Caco-2 (cell line): ENCODE data around the gene PRR29. TPM values are rescaled to one million over a fixed set of nuclear protein-coding genes. Genes with fewer than 3 reads are reported as not detected.

Experiments
- BruUV-seq: library from RNA; stranded (reverse); fragments of 400-500 nt; replicated peaks from 2 replicates; lab custom pipeline; 2021; lab: Mats Ljungman, UMichigan
- CTCF ChIA-PET: fragments of 300-600 bp; sonication (Branson Sonifier 250); formaldehyde crosslinking; loops from one replicate; lab custom pipeline; 2022; ENCODE audit warnings: antibody characterized with exemption; lab: Charles Lee
- POLR2A ChIA-PET: fragments of 300-600 bp; sonication (Branson Sonifier 250); formaldehyde crosslinking; loops from one replicate; lab custom pipeline; 2022; ENCODE audit warnings: antibody characterized with exemption; lab: Charles Lee
- DNase-seq, 2 experiments: peaks; one replicate each; pipeline versions ENCODE4 v3.0.0 to v3.0.0-alpha.2; 2020 to 2022
- H3K27me3 ChIP-seq: replicated peaks from 2 replicates; pipeline ENCODE4 v1.6.0; 2011; ENCODE audit warnings: low read length; ENCODE audit not compliant: control insufficient read depth, insufficient read depth
- H3K36me3 ChIP-seq: 2 replicates; pipeline ENCODE4 v1.5.1; 2011; ENCODE audit warnings: low read length; ENCODE audit not compliant: control insufficient read depth, insufficient read depth
- H3K4me1 ChIP-seq: fragments of 250-450 bp; sonication (Bioruptor Pico); 2 replicates; pipeline ENCODE4 v1.5.1; 2020; ENCODE audit warnings: mild to moderate bottlenecking
- H3K4me3 ChIP-seq: 2 replicates; pipeline ENCODE4 v1.5.1; 2011; ENCODE audit warnings: low read depth, mild to moderate bottlenecking, control low read depth, low read length
- H3K9me3 ChIP-seq: fragments of 250-450 bp; sonication (Bioruptor Pico); 2 replicates; pipeline ENCODE4 v1.5.1; 2020; ENCODE audit warnings: mild to moderate bottlenecking, moderate library complexity
- H3K27ac Mint-ChIP-seq: one replicate; pipeline ENCODE4 v1.8.0; 2022; ENCODE audit warnings: mixed read lengths; ENCODE audit not compliant: unreplicated experiment
- H3K27me3 Mint-ChIP-seq: one replicate; pipeline ENCODE4 v1.8.0; 2022; ENCODE audit warnings: mixed read lengths; ENCODE audit not compliant: insufficient read depth, unreplicated experiment
- H3K36me3 Mint-ChIP-seq: one replicate; pipeline ENCODE4 v1.8.0; 2022; ENCODE audit warnings: mild to moderate bottlenecking, mixed read lengths; ENCODE audit not compliant: insufficient read depth, unreplicated experiment
- H3K4me1 Mint-ChIP-seq: one replicate; pipeline ENCODE4 v1.8.0; 2022; ENCODE audit warnings: low read depth, mixed read lengths; ENCODE audit not compliant: unreplicated experiment
- H3K4me3 Mint-ChIP-seq: one replicate; pipeline ENCODE4 v1.8.0; 2022; ENCODE audit warnings: mild to moderate bottlenecking, moderate library complexity, mixed read lengths; ENCODE audit not compliant: unreplicated experiment
- H3K9me3 Mint-ChIP-seq: one replicate; pipeline ENCODE4 v1.8.0; 2022; ENCODE audit warnings: mixed read lengths; ENCODE audit not compliant: unreplicated experiment
- intact Hi-C: fragments of 100-400 bp; cut with micrococcal nuclease; formaldehyde crosslinking; loops from one replicate; pipeline ENCODE4 v1.10.0; 2022; ENCODE audit not compliant: unreplicated experiment
- total RNA-seq: library from RNA; stranded (reverse); gene quantifications from 2 replicates; pipeline ENCODE4 v1.2.3, GENCODE V29; 2022
- TF ChIP-seq, protein P1 (sequence below), 2 experiments: fragments of 200-600 bp in 1 of 2; IDR thresholded peaks; 1 replicate in 1 of 2; 2 replicates in 1 of 2; pipeline versions ENCODE4 v1.5.1 to v1.8.0; 2011 to 2022; ENCODE audit warnings: antibody characterized with exemption in 1 of 2, control low read depth in 1 of 2, inconsistent platforms in 1 of 2, low read depth in 1 of 2, low read length in 1 of 2, mild to moderate bottlenecking in 1 of 2, moderate library complexity in 1 of 2; ENCODE audit not compliant: insufficient read depth in 1 of 2, severe bottlenecking in 1 of 2, unreplicated experiment in 1 of 2

PRR29 gene
- total RNA-seq, 1 experiment from 2014 or later = not detected

DNA sequence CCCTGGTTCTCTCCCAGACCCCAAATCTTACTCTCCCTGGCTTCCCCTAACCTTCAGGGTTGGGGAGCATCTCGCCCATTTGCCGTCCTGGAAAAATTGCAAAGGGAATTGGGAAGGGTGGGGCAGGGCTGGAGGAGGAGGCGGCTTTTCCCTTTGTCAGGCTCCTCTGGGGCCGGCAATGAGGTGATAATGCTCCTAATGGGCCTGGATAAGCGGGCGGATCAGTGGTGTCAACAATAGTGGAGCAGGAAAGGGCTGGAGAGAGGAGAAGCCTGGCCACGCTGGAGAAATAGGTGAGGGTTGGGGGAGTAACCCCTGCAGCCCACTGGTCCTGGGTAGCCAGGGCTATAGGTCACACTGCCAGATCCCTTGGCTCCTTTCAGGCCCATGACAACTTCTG, 37.7 kb upstream of the PRR29 start:
- H3K4me3 ChIP-seq = no peak overlapping the region
- no peaks in the 10 kb centered on the region for H3K36me3 ChIP-seq
- H3K9me3 Mint-ChIP-seq = no peaks in the 10 kb centered on the region
- BruUV-seq = no TSS peak
- H3K4me1 Mint-ChIP-seq = no peaks in the 10 kb centered on the region
- H3K27me3 ChIP-seq = no peaks in the 10 kb centered on the region; the same call in 1 of the 2 replicates
- no peaks in the 10 kb centered on the region for H3K4me1 ChIP-seq
- H3K27ac Mint-ChIP-seq = no peak overlapping the region
- no peaks in the 10 kb centered on the region for H3K36me3 Mint-ChIP-seq
- H3K27me3 Mint-ChIP-seq = peaks cover 3% of the 10 kb centered on the region
- TF ChIP-seq, protein P1, sequence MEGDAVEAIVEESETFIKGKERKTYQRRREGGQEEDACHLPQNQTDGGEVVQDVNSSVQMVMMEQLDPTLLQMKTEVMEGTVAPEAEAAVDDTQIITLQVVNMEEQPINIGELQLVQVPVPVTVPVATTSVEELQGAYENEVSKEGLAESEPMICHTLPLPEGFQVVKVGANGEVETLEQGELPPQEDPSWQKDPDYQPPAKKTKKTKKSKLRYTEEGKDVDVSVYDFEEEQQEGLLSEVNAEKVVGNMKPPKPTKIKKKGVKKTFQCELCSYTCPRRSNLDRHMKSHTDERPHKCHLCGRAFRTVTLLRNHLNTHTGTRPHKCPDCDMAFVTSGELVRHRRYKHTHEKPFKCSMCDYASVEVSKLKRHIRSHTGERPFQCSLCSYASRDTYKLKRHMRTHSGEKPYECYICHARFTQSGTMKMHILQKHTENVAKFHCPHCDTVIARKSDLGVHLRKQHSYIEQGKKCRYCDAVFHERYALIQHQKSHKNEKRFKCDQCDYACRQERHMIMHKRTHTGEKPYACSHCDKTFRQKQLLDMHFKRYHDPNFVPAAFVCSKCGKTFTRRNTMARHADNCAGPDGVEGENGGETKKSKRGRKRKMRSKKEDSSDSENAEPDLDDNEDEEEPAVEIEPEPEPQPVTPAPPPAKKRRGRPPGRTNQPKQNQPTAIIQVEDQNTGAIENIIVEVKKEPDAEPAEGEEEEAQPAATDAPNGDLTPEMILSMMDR (IDR thresholded peaks at IDR 0.05; ENCODE audit: insufficient read depth in 1 of 2, low read depth in 1 of 2, low read length in 1 of 2, severe bottlenecking in 1 of 2, unreplicated experiment in 1 of 2) = no peak
- intact Hi-C loops = no loop called here
- ChIA-PET CTCF (no interaction called here), POLR2A (no interaction called here)
- no peak overlapping the region for H3K4me3 Mint-ChIP-seq
- DNase-seq = no peak
- H3K9me3 ChIP-seq = no peaks in the 10 kb centered on the region

DNA sequence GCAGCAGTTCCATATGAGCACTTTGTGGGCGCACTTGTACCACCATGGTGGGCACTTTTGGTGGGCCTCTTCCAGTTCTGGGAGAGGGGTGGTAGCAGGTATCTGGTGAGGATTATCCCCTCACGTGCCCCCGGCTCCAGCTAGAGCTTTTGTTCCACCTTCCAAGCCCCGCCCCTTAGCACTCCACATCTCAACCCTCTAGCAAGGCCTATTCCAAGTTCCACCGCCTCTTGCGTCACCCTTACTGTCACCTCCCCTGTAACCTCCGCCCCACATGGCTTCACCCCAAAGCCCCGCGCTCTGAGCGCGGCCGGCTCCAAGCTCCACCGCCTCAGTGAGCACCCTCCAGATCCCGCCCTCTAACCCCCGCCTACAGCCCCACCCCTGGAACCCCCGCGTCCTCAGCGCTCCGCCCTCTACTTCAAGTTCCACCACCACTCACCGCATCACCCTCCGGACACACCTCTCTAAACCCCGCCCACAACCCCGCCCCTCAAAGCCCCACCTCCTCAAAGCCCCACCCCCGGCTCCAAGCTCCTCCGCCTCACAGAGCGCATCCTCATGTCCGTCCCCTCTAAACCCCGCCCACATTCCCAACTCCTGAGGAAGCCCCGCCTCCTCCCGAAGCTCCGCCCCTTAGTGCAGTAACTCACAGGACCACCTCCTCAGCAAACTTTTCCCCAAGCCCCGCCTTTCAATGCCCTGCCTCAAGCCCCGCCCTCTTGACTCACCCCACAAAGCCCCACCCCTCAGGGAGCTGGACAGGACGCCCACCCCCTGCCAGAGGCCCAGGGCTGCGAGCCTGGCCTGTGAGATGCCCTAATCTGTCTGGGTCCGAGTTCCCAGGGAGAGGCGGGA, 36.6 kb upstream of the PRR29 start:
- H3K9me3 Mint-ChIP-seq = no peaks in the 10 kb centered on the region
- no peaks in the 10 kb centered on the region for H3K4me1 Mint-ChIP-seq
- no peak overlapping the region for H3K4me3 Mint-ChIP-seq
- Histone ChIP-seq H3K4me1 (no peaks in the 10 kb centered on the region), H3K36me3 (no peaks in the 10 kb centered on the region), H3K27me3 (no peaks in the 10 kb centered on the region; the same call in 1 of the 2 replicates), H3K4me3 (no peak overlapping the region), H3K9me3 (no peaks in the 10 kb centered on the region)
- TF ChIP-seq, protein P1 (IDR thresholded peaks at IDR 0.05; ENCODE audit: insufficient read depth in 1 of 2, low read depth in 1 of 2, low read length in 1 of 2, severe bottlenecking in 1 of 2, unreplicated experiment in 1 of 2) = no peak
- ChIA-PET POLR2A (interaction anchor here (0.6 kb wide), 1 partner anchor 352 kb away, joined by 4 read pairs; no protein-coding TSS in a partner anchor), CTCF (interaction anchor here (0.7 to 0.8 kb wide), 2 partner anchors 11 to 82 kb away, joined by 3 to 7 read pairs; no protein-coding TSS in a partner anchor)
- DNase-seq = peak; percentile 64 to 78
- no peaks in the 10 kb centered on the region for H3K36me3 Mint-ChIP-seq
- intact Hi-C loops = no loop called here
- H3K27me3 Mint-ChIP-seq = peaks cover 3% of the 10 kb centered on the region
- no peak overlapping the region for H3K27ac Mint-ChIP-seq
- BruUV-seq = no TSS peak

DNA sequence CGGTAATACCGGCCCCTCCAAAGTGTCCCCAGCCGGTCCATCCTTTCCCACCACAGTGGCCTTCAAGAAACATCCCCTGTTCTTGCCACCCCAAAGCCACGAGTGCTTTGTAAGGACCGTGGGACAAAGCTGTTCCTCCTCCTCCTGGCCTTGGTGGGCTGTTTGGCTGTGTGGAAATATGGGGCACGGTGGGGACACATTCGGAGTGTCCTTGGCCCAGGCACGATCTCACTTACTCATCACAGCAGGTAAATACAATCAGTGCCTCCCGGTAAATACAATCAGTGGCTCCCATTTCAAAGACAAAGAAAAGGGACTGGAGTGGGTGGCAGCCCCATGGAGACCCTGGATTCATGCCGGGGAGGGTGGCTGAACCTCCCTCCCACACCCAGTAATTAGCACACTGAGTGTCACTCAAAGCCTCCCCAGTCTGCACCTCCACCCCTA, 35.8 kb upstream of the PRR29 start:
- ChIA-PET CTCF (interaction anchor here (0.8 kb wide), 1 partner anchor 12 kb away, joined by 3 read pairs; no protein-coding TSS in a partner anchor), POLR2A (interaction anchor here (0.6 kb wide), 1 partner anchor 351 kb away, joined by 4 read pairs; no protein-coding TSS in a partner anchor)
- H3K4me1 Mint-ChIP-seq = no peaks in the 10 kb centered on the region
- DNase-seq = no peak
- no peaks in the 10 kb centered on the region for H3K4me1 ChIP-seq
- H3K27ac Mint-ChIP-seq = no peak overlapping the region
- no peaks in the 10 kb centered on the region for H3K9me3 Mint-ChIP-seq
- peaks cover 3% of the 10 kb centered on the region for H3K27me3 Mint-ChIP-seq
- H3K36me3 ChIP-seq = no peaks in the 10 kb centered on the region
- H3K9me3 ChIP-seq = no peaks in the 10 kb centered on the region
- BruUV-seq = no TSS peak
- intact Hi-C loops = no loop called here
- H3K36me3 Mint-ChIP-seq = no peaks in the 10 kb centered on the region
- H3K4me3 ChIP-seq = no peak overlapping the region
- no peak overlapping the region for H3K4me3 Mint-ChIP-seq
- TF ChIP-seq, protein P1 (IDR thresholded peaks at IDR 0.05; ENCODE audit: insufficient read depth in 1 of 2, low read depth in 1 of 2, low read length in 1 of 2, severe bottlenecking in 1 of 2, unreplicated experiment in 1 of 2) = no peak
- H3K27me3 ChIP-seq = no peaks in the 10 kb centered on the region; the same call in 1 of the 2 replicates
